Astrocyte of the cerebellum (primary cell): ENCODE measurements around the gene KLF4.
"Not testable (repeated sequence)": the region's sequence is repeated elsewhere in the genome, so short reads cannot be mapped to it uniquely, and the experiment has no call there.

Source experiments
- DNase-seq: peaks from one replicate; pipeline ENCODE4 v3.0.0-alpha.2; 2011; ENCODE audit warnings: low read depth
- H3K4me3 ChIP-seq: 2 replicates; pipeline ENCODE4 v1.5.1; 2011; ENCODE audit warnings: mild to moderate bottlenecking, low read depth, low read length, moderate library complexity
- CTCF ChIP-seq: IDR thresholded peaks from 2 replicates; pipeline ENCODE4 v1.5.1; 2012; ENCODE audit warnings: low read length, low read depth, moderate library complexity, mild to moderate bottlenecking; ENCODE audit errors: missing control alignments
- in situ Hi-C: cut with HindIII; loops from 2 replicates; pipeline ENCODE4 v1.10.0; 2017; ENCODE audit warnings: low sequenced_read_pairs

Gene KLF4

DNA sequence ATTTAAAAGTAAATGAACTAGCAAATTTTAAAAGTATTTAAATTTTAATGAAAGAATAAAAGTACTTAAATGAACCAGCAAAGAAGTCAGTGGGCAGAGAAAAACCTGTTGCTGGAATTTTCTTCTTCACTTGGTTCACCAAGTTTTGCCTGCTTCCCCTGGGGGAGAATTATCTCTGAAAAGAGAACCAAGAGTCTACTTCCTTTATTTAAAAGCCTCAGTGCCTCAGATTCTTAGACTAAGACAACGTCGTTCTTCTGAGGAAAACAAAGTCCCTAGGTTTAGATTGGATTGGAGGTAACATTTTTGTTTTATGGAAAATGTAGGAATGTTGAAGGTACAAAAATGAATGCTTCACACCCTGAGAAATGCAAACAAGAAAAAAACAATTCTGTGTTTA is 7.4 kb upstream of the KLF4 start:
- H3K4me3 ChIP-seq, result no peak overlapping the region
- DNase-seq, result no peak
- in situ Hi-C loops, result loop anchor here (25.0 kb wide), 2 partner anchors 1040 to 1265 kb away; no protein-coding TSS in a partner anchor
- no peak for TF ChIP-seq CTCF

DNA sequence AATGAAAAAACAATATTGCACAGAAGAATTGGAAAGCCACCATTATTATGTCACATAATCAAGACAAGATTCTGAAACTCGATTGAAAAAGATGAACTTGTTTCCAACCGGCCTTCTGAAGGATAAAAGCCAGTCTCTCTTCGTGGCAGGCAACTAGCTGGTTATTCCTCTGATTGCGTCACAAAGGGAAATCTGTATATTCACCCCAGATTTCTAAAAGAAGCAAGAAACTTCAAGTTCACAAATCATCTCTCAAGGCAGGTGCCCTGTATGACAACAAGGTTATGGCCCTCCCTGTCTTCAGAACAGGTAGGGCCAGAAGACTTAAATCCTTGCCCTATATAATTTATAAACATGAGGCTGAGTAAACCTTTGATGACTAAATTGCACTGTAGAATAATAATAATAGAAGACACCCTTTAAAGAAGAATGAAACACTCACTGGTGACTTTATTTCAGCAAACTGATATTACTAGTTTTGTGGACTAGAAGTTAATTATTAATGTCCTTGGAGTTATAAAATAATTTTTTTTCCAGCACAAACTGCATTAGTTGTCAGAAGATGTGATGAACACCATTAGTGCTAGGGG is 2.9 kb upstream of the KLF4 start:
- TF ChIP-seq CTCF, result no peak
- no peak for DNase-seq
- no peak overlapping the region for H3K4me3 ChIP-seq
- in situ Hi-C loops, result loop anchor here (25.0 kb wide), 2 partner anchors 1045 to 1270 kb away; no protein-coding TSS in a partner anchor

- peak overlapping the region; percentile 18 for H3K4me3 ChIP-seq
- no peak for TF ChIP-seq CTCF
- in situ Hi-C loops, result loop anchor here (25.0 kb wide), 2 partner anchors 1046 to 1271 kb away; no protein-coding TSS in a partner anchor
- DNase-seq, result no peak
Observed at GRCh38 chr9:107491081-107492053, 1.8 kb upstream of the KLF4 start.

GRCh38 chr9:107490606-107490970 is 1.0 kb upstream of the KLF4 start:
- peak overlapping the region; percentile 52 for H3K4me3 ChIP-seq
- in situ Hi-C loops, result loop anchor here (25.0 kb wide), 2 partner anchors 1047 to 1272 kb away; no protein-coding TSS in a partner anchor
- not testable (repeated sequence) for DNase-seq

DNA sequence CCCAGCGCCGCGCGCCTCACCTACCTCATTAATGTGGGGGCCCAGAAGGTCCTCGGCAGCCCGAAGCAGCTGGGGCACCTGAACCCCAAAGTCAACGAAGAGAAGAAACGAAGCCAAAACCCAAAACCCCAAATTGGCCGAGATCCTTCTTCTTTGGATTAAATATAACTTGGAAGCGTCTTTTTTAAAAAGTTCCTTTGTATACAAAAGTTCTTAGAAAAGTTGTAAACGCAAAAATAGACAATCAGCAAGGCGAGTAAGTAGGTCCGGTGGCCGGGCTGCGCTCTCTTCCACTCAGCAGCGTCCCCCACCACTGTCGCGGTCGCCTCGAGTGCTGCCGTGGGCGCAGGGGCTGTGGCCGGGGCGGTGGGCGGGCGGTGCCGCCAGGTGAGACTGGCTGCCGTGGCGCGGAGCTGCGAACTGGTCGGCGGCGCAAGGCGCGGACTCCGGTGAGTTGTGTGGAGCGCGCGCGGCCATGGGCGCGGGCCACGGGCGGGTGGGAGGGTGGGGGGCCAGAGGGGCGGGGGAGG is 360 bp downstream of the KLF4 start:
- no peak for TF ChIP-seq CTCF
- in situ Hi-C loops, result loop anchor here (25.0 kb wide), 2 partner anchors 1048 to 1273 kb away; no protein-coding TSS in a partner anchor
- H3K4me3 ChIP-seq, result peak overlapping the region; percentile 55
- DNase-seq, result no peak

- TF ChIP-seq CTCF, result no peak
- no peak for DNase-seq
- in situ Hi-C loops, result loop anchor here (25.0 kb wide), 2 partner anchors 1049 to 1274 kb away; no protein-coding TSS in a partner anchor
- peak overlapping the region; percentile 55 for H3K4me3 ChIP-seq
Observed at GRCh38 chr9:107488375-107489143, 1.0 kb downstream of the KLF4 start.
